HepG2 (cell line): ENCODE data around the gene ACSS3. TPM values are rescaled to one million over a fixed set of nuclear protein-coding genes. Genes with fewer than 3 reads are reported as not detected.

Source experiments
- BCL6 ChIP-seq: IDR thresholded peaks from 2 replicates; pipeline ENCODE4 v1.6.1; 2016; ENCODE audit warnings: missing genetic modification reagents, missing compliant biosample characterization
- CEBPB ChIP-seq: IDR thresholded peaks from 2 replicates; pipeline ENCODE4 v1.6.1; 2011; ENCODE audit warnings: low read depth, low read length, improper control_type of control experiment, borderline replicate concordance
- ELF1 ChIP-seq: sonication (generic); formaldehyde crosslinking; IDR thresholded peaks from 2 replicates; pipeline ENCODE4 v1.4.0; 2020; ENCODE audit warnings: missing genetic modification reagents
- GPN1 ChIP-seq: sonication (generic); formaldehyde crosslinking; IDR thresholded peaks from 2 replicates; pipeline ENCODE4 v1.5.1; 2020; ENCODE audit warnings: missing genetic modification reagents, borderline replicate concordance
- HOXA5 ChIP-seq: sonication (generic); formaldehyde crosslinking; IDR thresholded peaks from 2 replicates; pipeline ENCODE4 v1.4.0; 2020; ENCODE audit warnings: missing genetic modification reagents
- KLF16 ChIP-seq, 2 experiments: sonication (generic) in 1 of 2; formaldehyde crosslinking in 1 of 2; IDR thresholded peaks; 2 replicates each; pipeline versions ENCODE4 v1.6.1 to v1.8.0; 2016 to 2023; ENCODE audit warnings: missing genetic modification reagents in 2 of 2, missing compliant biosample characterization in 1 of 2
- MAZ ChIP-seq, 2 experiments: sonication (generic) in 1 of 2; formaldehyde crosslinking in 1 of 2; IDR thresholded peaks; 2 replicates each; pipeline versions ENCODE4 v1.5.0 to v1.6.1; 2012 to 2020; ENCODE audit warnings: low read depth in 2 of 2, mild to moderate bottlenecking in 2 of 2, borderline replicate concordance in 1 of 2, improper control_type of control experiment in 1 of 2, low read length in 1 of 2, missing genetic modification reagents in 1 of 2, moderate library complexity in 1 of 2
- MED1 ChIP-seq: sonication (generic); formaldehyde crosslinking; IDR thresholded peaks from 2 replicates; pipeline ENCODE4 v1.4.0; 2020; ENCODE audit warnings: missing genetic modification reagents
- SIX1 ChIP-seq: sonication (generic); formaldehyde crosslinking; IDR thresholded peaks from 2 replicates; pipeline ENCODE4 v1.4.0; 2020; ENCODE audit warnings: missing genetic modification reagents, borderline replicate concordance
- SNAPC2 ChIP-seq: sonication (generic); formaldehyde crosslinking; IDR thresholded peaks from 2 replicates; pipeline ENCODE4 v1.8.1; 2022; ENCODE audit warnings: mild to moderate bottlenecking, missing genetic modification reagents
- TARDBP ChIP-seq: sonication (generic); formaldehyde crosslinking; IDR thresholded peaks from 2 replicates; pipeline ENCODE4 v1.8.0; 2022; ENCODE audit warnings: mild to moderate bottlenecking, missing genetic modification reagents
- THAP11 ChIP-seq: IDR thresholded peaks from 2 replicates; pipeline ENCODE4 v1.6.1; 2016; ENCODE audit warnings: missing biosample characterization, missing genetic modification reagents
- ZMYM4 ChIP-seq: sonication (generic); formaldehyde crosslinking; IDR thresholded peaks from 2 replicates; pipeline ENCODE4 v1.8.1; 2023; ENCODE audit warnings: mild to moderate bottlenecking, missing genetic modification reagents
- ZNF383 ChIP-seq: sonication (generic); formaldehyde crosslinking; IDR thresholded peaks from 2 replicates; pipeline ENCODE4 v1.4.0; 2020; ENCODE audit warnings: missing genetic modification reagents, mild to moderate bottlenecking, borderline replicate concordance
- ZNF549 ChIP-seq: sonication (generic); formaldehyde crosslinking; IDR thresholded peaks from 2 replicates; pipeline ENCODE4 v1.5.0; 2020; ENCODE audit warnings: missing genetic modification reagents
- ZNF558 ChIP-seq: sonication (generic); formaldehyde crosslinking; IDR thresholded peaks from 2 replicates; pipeline ENCODE4 v1.9.0; 2022; ENCODE audit warnings: mild to moderate bottlenecking, missing genetic modification reagents, borderline replicate concordance
- polyA plus RNA-seq, 8 experiments: library from polyadenylated mRNA; depleted of rRNA in 3 of 8; stranded (reverse) in 7 of 8; unstranded in 1 of 8; fragments of >200 nt; fragmentation: Illumina TruSeq in 4 of 8; extraction: Trizol in 4 of 8; gene quantifications; 2 replicates each; pipeline versions ENCODE4 v1.2.1 to v1.2.3, GENCODE V29; 2011 to 2016; ENCODE audit warnings: low read depth in 4 of 8, missing spikeins in 1 of 8, mixed read lengths in 1 of 8; ENCODE audit not compliant: insufficient read depth in 1 of 8
- total RNA-seq, 5 experiments: library from RNA; depleted of rRNA; stranded (reverse); fragments of >200 nt; fragmentation: Illumina TruSeq; extraction: Trizol; gene quantifications; 2 replicates each; pipeline ENCODE4 v1.2.3, GENCODE V29; 2016; ENCODE audit warnings: low read depth in 1 of 5
- TF ChIP-seq, protein P1 (sequence below): sonication (generic); formaldehyde crosslinking; IDR thresholded peaks from 2 replicates; pipeline ENCODE4 v1.4.0; 2020; ENCODE audit warnings: missing genetic modification reagents
- TF ChIP-seq, protein P2 (sequence below): sonication (generic); formaldehyde crosslinking; IDR thresholded peaks from 2 replicates; pipeline ENCODE4 v1.4.0; 2020; ENCODE audit warnings: missing genetic modification reagents
- TF ChIP-seq, protein P3 (sequence below): sonication (generic); formaldehyde crosslinking; IDR thresholded peaks from 2 replicates; pipeline ENCODE4 v1.8.0; 2022; ENCODE audit warnings: missing genetic modification reagents, mild to moderate bottlenecking, inconsistent platforms, borderline replicate concordance
- TF ChIP-seq, protein P4 (sequence below): IDR thresholded peaks from 2 replicates; pipeline ENCODE4 v1.6.1; 2016; ENCODE audit warnings: missing compliant biosample characterization, missing genetic modification reagents, borderline replicate concordance
- TF ChIP-seq, protein P5 (sequence below): IDR thresholded peaks from 2 replicates; pipeline ENCODE4 v1.4.0; 2020; ENCODE audit warnings: mild to moderate bottlenecking, missing genetic modification reagents

The ACSS3 gene
- total and polyA plus RNA-seq, 2 of the 13 experiments (the other 11 are each of a cell fraction or from before 2014, with no cell fraction given) = 79.5 to 86.3 TPM

DNA sequence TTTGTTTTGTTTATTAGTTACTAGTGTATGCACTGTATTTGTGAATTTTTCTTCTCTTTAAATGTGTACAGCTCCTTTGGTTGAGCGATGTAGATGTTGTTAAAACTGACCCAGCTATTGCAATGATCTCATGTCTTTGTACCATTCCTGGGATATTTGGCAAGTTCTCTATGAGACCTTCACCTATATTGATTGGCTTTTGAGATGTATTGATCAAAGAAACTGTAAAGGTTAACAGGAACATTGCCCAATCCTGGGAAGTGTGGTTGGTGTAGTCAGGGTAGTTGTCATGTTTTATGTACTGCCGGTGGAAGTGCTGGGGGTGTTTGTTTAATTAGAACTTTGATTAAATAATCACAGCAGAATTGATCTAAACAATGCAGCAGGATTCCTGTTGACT, 43.1 kb downstream of the ACSS3 start (continued):
- TF ChIP-seq, protein P1, sequence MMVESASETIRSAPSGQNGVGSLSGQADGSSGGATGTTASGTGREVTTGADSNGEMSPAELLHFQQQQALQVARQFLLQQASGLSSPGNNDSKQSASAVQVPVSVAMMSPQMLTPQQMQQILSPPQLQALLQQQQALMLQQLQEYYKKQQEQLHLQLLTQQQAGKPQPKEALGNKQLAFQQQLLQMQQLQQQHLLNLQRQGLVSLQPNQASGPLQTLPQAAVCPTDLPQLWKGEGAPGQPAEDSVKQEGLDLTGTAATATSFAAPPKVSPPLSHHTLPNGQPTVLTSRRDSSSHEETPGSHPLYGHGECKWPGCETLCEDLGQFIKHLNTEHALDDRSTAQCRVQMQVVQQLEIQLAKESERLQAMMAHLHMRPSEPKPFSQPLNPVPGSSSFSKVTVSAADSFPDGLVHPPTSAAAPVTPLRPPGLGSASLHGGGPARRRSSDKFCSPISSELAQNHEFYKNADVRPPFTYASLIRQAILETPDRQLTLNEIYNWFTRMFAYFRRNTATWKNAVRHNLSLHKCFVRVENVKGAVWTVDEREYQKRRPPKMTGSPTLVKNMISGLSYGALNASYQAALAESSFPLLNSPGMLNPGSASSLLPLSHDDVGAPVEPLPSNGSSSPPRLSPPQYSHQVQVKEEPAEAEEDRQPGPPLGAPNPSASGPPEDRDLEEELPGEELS = peak; percentile 73
- TF ChIP-seq ZNF383 (CRISPR knock-in tag) (no peak), TARDBP (CRISPR knock-in tag) (peak; percentile 44; the same call in 1 of the 2 replicates), ZNF558 (CRISPR knock-in tag) (no peak), ELF1 (CRISPR knock-in tag) (peak; percentile 35; the same call in 1 of the 2 replicates), MED1 (CRISPR knock-in tag) (peak; percentile 87), ZMYM4 (CRISPR knock-in tag) (peak; percentile 91), THAP11 (CRISPR knock-in tag) (peak; percentile 43; the same call in 1 of the 2 replicates), MAZ (IDR thresholded peaks at IDR 0.05; ENCODE audit: borderline replicate concordance, low read depth, low read length) (no peak), MAZ (CRISPR knock-in tag; IDR thresholded peaks at IDR 0.05; ENCODE audit: low read depth) (no peak), KLF16 (CRISPR knock-in tag; IDR thresholded peaks at IDR 0.05) (0 out of 4 replicates have a peak, but pooled peaks of 1 of the 2 experiments have one; percentile 69), GPN1 (CRISPR knock-in tag) (no peak), HOXA5 (CRISPR knock-in tag) (no peak; the same call in 1 of the 2 replicates), SIX1 (CRISPR knock-in tag) (peak; percentile 55; the same call in 1 of the 2 replicates), ZNF549 (no peak), BCL6 (peak; percentile 66; the same call in 1 of the 2 replicates), CEBPB (peak; percentile 88), SNAPC2 (no peak)
- TF ChIP-seq, protein P2, sequence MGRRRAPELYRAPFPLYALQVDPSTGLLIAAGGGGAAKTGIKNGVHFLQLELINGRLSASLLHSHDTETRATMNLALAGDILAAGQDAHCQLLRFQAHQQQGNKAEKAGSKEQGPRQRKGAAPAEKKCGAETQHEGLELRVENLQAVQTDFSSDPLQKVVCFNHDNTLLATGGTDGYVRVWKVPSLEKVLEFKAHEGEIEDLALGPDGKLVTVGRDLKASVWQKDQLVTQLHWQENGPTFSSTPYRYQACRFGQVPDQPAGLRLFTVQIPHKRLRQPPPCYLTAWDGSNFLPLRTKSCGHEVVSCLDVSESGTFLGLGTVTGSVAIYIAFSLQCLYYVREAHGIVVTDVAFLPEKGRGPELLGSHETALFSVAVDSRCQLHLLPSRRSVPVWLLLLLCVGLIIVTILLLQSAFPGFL (CRISPR knock-in tag) = no peak
- TF ChIP-seq, protein P3, sequence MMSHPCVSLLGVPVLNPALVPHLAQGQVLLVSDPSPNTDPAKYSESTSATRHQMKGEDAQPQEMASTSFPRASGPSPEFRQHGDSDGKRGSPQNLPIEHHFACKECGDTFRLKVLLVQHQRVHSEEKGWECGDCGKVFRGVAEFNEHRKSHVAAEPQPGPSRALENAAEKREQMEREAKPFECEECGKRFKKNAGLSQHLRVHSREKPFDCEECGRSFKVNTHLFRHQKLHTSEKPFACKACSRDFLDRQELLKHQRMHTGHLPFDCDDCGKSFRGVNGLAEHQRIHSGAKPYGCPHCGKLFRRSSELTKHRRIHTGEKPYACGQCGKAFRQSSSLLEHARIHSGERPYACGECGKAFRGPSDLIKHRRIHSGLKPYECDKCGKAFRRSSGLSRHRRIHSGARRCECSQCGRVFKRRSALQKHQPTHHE (CRISPR knock-in tag) = no peak
- TF ChIP-seq, protein P4, sequence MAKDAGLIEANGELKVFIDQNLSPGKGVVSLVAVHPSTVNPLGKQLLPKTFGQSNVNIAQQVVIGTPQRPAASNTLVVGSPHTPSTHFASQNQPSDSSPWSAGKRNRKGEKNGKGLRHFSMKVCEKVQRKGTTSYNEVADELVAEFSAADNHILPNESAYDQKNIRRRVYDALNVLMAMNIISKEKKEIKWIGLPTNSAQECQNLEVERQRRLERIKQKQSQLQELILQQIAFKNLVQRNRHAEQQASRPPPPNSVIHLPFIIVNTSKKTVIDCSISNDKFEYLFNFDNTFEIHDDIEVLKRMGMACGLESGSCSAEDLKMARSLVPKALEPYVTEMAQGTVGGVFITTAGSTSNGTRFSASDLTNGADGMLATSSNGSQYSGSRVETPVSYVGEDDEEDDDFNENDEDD (CRISPR knock-in tag) = no peak
- TF ChIP-seq, protein P5, sequence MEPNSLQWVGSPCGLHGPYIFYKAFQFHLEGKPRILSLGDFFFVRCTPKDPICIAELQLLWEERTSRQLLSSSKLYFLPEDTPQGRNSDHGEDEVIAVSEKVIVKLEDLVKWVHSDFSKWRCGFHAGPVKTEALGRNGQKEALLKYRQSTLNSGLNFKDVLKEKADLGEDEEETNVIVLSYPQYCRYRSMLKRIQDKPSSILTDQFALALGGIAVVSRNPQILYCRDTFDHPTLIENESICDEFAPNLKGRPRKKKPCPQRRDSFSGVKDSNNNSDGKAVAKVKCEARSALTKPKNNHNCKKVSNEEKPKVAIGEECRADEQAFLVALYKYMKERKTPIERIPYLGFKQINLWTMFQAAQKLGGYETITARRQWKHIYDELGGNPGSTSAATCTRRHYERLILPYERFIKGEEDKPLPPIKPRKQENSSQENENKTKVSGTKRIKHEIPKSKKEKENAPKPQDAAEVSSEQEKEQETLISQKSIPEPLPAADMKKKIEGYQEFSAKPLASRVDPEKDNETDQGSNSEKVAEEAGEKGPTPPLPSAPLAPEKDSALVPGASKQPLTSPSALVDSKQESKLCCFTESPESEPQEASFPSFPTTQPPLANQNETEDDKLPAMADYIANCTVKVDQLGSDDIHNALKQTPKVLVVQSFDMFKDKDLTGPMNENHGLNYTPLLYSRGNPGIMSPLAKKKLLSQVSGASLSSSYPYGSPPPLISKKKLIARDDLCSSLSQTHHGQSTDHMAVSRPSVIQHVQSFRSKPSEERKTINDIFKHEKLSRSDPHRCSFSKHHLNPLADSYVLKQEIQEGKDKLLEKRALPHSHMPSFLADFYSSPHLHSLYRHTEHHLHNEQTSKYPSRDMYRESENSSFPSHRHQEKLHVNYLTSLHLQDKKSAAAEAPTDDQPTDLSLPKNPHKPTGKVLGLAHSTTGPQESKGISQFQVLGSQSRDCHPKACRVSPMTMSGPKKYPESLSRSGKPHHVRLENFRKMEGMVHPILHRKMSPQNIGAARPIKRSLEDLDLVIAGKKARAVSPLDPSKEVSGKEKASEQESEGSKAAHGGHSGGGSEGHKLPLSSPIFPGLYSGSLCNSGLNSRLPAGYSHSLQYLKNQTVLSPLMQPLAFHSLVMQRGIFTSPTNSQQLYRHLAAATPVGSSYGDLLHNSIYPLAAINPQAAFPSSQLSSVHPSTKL (CRISPR knock-in tag) = peak; percentile 85
